GM23248 (cell line): Measurements from ENCODE around the gene KLHL30.

Experiments used
- EZH2 ChIP-seq: fragments of 200-600 bp; sonication (generic); IDR thresholded peaks from 2 replicates; pipeline ENCODE4 v1.6.1; 2018; ENCODE audit warnings: antibody characterized with exemption, mild to moderate bottlenecking; ENCODE audit not compliant: insufficient read depth, poor library complexity, severe bottlenecking
- EZH2phosphoT487 ChIP-seq: fragments of 200-600 bp; sonication (generic); IDR thresholded peaks from 2 replicates; pipeline ENCODE4 v1.6.1; 2018; ENCODE audit warnings: antibody characterized with exemption, moderate library complexity, mild to moderate bottlenecking, low read depth; ENCODE audit not compliant: insufficient read depth

- TF ChIP-seq EZH2 (no peak), EZH2phosphoT487 (no peak)
Measured at GRCh38 chr2:238104691-238105371, 33.6 kb upstream of the KLHL30 start.
